Measurements from ENCODE around the gene CCDC88C.
"Not testable (repeated sequence)": the region's sequence is repeated elsewhere in the genome, so short reads cannot be mapped to it uniquely, and the experiment has no call there.

The CCDC88C gene

DNA sequence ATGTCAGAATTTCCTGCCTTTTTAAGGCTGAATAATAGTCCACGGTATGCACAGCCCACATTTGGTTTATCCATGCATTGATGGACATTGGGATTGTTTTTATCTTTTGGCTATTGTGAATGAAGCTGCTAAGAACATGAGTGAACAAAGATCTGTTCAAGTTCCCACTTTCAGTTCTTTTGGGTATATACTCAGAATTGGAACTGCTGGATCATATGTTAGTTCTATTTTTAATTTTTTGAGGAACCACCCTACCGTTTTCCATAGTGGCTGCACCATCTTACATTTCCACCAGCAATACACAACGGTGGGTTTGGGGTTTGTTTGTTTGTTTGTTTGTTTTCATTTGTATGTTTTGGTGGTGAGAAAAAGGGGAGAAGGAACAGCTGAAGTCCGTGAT, 179.5 kb downstream of the CCDC88C start:
- DNase-seq: no peak

DNA sequence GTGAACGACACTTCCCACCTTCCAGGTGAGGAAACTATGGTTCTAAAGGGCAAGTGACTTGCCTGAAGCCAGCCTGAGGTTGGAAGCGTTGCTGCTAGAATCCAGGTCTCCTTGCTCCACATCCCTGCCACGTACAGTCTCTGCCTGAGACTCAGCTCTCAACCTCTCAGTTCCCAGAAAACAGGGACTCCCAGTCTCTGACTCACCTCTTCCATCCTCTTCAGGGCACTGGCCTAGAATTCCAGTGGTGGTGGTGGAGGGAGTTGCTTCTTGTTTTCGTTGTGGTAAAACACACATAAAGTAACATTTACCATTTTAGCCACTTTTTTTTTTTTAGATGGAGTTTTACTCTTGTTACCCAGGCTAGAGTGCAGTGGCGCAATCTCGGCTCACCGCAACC, 180.4 kb downstream of the CCDC88C start:
- no peak for DNase-seq

DNA sequence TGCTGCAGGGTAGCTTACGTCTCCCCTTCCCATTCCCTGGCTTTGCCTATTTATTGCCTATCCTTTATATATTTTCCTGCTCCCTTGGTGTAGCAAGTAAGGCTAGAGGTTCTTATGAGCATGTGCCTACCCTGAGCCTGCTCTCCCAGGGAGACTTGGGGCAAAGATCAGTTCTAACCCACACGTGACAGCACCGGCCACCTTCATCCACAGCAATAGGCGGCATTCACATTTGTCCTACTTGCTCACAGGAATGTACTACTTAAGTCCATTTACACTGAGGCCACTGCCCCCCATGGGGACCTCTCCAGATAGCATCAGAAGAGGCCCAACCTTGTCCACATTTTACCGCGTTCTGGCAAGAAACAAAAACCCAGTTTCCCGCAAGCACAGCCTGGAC, 181.8 kb downstream of the CCDC88C start:
- DNase-seq: no peak

DNA sequence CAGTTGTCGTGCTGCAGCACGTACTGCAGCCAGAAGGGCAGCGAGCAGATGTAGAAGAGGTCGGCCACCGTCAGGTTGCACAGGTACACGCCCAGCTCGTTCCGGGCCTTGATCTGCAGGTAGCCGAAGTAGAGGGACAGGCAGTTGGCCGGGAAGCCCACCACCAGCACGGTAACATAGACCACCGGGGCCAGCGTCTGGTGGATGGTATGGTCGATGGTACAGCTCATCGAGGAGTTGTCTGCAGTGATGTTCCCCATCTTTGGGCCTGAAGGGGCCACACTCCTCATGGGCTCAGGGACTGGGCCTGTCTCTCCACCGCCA, 182.9 kb downstream of the CCDC88C start:
- DNase-seq: no peak

DNA sequence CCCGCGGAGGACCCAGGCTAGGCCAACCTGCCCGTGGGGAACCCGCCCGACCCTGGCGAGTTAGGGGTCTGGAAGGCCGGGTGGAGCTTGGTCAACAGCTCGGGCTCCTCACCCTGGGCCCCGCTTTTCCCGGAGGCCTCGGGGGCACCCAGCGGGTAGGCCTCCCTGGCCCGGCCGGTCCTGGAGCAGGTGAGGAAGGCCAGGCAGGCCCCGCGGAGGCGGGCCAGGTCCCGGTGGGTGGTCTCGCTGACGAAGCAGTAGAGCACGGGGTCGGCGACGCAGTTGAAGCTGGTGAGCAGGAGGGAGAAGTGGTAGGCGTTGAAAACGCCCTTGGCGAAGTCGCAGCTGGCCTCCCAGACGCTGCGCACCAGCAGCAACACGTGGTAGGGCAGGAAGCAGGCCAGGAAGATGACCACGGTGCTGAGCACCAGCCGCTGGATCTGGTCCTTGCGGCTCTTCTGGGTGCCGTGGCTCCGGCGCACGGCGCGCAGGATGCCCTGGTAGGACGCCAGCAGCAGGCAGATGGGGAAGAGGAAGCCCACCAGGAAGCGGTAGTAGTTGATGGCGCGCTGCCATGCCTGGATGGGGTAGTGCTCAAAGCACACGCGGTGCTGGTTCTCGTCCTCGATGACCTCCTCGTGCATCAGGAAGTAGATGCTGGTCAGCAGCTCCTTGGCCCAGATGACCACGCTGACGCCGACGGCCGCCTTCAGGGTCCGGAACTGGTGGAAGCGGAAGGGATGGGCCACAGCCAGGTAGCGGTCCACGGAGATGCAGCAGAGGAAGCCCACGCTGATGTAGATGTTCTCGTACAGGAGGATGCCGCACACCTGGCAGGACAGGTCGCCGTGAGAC, 183.5 kb downstream of the CCDC88C start:
- DNase-seq: no peak

DNA sequence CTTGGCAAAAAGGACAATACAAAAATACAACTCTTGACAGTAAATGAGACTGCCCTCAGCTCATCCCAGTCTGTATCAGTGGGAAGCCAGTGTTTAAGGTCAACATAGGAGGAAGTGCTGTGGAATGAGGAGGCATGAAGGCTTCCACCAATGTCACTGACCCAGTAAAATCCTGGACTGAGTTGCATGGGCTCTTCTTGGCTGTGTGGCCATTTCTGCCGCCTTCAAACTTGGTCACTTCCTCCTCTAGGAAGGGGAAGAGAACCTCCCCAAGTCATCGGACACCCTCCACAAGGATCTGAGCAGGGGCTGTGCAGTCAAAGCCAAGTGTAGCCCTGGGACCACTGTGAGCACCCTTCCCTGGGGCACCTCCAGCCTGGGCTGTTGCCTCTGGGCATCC, 185.0 kb downstream of the CCDC88C start:
- DNase-seq: no peak

DNA sequence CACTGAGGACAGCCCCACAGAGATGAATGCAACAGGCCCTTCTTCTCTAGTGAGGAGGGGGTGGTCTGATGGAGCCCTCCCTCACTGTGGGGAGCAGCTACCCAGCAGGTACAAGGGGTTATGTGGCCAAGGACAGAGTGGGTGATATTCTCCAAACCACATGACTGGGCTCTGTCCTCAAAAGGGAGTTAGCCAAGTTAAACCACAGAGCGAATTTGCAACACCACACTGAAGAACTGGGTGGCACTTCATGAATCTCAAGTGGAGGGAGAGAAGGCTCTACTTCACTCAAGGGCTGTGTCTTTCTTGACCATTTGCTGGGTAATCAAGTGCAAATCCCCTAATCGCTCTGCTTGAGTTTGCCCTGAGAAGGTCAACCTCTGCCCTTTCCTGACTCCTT, 185.6 kb downstream of the CCDC88C start:
- no peak for DNase-seq

DNA sequence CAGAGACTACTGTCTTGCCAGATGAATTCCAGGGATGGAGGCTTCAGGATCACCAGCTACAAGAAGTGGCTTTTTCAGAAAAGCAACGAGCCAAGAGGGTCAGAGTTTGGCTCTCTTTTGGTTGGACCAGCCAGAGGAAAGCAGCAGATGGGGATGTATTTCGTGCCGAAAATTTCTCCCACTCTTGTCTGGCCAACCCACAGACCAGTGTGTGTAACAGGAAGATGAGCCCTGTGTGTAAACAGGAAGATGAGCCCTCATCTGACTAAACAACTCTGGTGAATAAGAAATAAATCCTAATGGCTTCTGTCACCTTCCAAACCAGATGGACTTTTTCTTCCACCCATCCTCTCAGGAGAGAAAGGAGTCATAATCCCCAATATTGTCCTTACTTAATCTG, 186.2 kb downstream of the CCDC88C start:
- DNase-seq: no peak

DNA sequence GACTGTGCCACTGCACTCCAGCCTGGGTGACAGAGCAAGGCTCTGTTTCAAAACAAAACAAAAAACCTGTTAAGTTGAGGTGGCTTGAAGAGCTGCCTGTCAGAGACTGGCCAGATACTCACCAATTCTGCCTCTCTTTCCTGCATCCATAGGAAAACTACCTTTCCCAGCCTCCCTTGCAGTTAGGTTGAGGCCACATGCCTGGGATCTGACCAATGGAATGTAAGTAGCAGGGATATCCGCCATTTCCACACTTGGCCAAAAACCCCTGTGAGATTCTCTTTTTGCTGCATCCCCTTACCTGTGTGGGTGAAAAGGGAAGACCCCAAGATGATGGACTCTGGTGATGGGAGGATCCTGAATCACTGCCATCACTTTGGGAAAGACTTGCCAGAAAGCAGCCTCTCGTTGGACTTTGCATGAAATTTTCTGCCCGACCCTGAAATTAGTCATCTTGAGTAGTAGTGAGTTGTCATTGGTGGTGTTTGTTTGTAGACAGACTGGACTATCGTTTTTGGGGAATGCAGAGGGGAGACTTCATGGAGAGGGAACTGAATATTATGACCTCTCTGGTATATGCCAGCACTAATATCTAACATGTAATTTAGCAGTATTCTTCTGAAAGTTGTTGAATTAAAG, 187.1 kb downstream of the CCDC88C start:
- DNase-seq: no peak

DNA sequence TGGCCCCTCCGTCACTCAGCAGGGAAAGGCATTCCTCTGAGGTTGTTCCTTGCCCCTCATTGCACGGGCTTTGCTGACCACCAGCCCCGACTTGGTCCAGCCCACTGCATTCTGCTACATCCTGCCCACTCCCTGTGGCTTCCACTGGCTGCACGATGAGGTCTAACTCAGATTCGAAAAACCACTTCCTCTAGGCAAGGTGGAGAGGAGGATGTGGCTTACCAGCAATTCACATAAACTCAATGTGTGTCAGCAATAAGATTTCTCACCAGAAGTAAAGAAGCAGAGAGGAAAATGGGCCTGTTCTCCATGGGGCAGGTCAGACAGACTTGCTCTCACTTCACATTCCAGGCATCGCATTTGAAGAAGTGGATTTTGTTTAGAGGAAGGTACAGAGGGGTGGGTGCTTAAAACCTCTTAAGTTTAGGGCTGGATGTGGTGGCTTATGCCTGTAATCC, 187.8 kb downstream of the CCDC88C start:
- DNase-seq: peak in 1 of 2 donors; percentile 72

DNA sequence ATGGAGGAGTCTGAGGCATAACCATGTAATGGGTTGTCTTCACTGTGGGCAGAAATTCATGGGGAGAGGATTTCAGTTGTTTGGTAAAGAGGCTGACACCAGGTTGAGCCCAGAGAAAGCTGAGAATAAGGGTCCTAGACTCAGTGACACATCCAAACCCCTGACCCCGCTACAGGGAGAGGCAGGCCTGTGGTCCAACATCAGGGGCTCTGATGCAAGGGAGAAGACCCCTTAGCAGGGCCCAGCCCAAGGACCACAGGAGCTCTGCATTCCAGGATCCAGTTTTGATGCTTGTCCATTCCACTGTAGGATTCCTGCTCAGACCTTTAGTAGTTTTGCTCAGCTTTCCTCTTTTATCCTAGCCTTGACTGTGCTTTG, 188.6 kb downstream of the CCDC88C start:
- DNase-seq: no peak

DNA sequence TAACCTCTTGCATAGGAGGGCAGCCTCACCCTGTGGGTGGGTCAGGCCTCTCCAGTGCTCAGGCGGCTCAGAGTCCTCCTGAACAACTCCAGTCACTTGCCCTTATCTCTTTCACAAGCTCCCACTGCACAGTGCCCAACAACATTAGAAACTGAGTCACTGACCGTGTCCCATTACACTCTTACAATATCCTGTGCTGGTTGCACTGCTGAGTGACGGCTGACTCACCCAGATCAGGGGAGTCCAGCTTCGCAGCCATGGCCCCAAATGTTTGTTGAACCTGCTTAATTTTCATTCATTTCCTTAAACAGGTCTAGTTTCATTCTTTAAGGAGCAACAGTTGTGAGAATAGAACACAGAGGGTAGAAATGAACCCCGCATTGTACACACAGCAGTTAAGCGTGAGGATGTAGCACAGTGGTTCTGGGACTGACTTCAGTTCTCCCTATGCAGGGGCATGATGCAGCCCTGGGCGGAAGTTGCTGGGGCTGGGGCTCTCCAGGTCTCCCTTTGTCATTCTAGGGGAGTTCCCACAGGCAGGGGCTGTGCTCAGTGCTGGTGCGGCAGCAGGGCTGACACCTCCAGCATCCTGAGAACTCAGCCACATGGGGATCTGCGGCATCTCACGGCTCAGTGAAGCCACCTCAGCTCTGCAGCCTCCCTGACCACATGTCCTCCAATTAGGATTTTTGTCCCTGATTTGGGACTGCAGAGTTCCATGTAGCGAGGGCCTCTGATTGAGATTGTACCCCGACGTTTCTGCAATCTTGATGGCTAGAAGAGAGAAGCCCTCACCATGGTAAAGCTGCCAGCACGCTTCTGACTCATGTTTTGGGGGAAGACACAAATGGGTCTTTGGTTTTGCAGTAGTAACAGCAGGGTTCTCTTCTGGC, 189.3 kb downstream of the CCDC88C start:
- DNase-seq: no peak

DNA sequence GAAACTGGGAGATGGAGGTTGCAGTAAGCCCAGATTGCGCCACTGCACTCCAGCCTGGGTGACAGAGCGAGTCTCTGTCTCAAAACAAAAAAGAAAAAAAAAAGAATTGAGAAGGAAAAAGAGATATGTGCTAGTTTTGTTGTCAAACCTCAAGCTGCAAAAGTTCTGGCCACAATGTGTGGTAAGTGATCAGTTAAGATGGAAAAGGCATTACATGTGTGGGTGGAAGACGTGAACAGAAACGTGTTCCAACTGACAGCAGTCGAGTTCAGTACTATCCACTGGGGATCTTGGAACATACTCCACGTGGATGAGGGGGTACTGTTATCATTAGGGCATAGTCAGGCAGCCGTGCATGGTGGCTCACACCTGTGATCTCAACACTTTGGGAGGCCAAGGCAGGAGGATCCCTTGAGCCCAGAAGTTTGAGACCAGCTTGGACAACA, 190.4 kb downstream of the CCDC88C start:
- no peak for DNase-seq

DNA sequence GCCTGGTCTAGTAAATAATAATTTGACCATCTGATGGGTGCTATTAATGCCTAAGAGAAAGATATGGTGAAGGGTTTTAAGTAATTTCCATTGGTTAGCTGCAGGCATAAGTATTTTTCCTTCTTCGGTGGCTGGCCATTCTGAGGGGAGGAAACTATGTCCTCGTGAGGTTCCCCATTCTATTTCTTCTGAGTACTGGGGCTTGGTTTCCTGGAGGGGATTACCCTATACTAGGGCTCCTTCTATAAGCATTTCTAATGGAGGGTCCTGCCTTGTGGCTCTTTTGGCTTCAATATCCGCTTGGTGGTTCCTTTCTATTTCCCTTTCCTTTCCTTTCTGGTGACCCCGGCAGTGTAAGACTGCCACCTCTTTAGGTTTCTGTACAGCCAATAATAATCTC, 191.3 kb downstream of the CCDC88C start:
- not testable (repeated sequence) for DNase-seq

DNA sequence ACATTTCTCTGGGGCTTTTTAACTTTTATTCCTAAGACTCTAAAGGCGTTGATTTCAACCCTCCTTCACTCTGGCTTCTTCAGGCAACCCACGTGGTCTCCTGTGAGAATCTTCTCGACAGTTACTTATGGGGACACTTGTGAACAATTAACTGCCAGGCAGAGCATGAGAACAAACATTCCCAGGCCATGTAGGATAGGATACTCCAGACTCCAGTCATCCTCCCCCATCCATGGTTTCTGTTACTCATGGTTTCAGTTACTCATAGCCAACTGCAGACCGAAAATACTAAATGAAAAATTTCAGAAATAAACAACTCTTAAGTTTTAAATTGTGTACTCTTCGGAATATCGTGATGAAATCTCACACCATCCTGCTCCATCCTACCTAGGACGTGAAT, 192.6 kb downstream of the CCDC88C start:
- no peak for DNase-seq

DNA sequence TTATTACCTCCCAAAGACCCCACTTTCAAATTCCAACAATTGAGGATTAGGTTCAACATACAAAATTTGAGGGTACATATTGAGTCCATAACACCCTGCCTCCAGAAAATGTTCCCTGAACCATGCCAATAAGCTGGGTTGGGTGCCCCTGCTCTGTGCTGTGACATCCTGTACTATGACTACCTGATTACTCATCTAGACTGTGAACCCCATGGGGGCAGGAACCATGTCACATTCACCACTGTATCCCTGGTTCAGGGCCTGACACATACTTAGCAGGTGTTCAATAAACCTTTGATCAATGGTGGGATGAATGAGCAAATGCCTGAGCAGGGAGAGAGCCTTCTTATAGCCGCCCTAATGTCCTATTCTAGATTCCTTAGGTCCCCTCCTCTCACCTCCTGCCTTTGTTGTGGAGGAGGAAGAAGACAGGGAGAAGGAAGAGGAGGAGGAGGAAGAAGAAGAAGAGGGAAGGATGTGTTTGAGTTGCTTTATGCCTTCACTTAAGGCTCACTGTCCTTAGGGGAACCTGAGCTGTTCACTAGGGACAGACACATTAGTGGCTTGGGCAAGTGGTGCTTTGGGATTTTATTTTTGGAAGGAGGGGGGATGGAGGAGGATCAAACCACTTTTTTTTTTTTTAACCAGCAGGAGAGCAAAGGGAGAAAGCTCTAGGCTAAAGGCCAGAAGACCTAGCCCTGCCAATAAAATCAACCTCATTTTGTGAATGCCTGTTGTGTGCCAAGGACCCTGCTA, 194.4 kb downstream of the CCDC88C start:
- DNase-seq: no peak

All from bone marrow (tissue), 2 donors.